ENCODE measurements around the gene DIS3L2.

DNA sequence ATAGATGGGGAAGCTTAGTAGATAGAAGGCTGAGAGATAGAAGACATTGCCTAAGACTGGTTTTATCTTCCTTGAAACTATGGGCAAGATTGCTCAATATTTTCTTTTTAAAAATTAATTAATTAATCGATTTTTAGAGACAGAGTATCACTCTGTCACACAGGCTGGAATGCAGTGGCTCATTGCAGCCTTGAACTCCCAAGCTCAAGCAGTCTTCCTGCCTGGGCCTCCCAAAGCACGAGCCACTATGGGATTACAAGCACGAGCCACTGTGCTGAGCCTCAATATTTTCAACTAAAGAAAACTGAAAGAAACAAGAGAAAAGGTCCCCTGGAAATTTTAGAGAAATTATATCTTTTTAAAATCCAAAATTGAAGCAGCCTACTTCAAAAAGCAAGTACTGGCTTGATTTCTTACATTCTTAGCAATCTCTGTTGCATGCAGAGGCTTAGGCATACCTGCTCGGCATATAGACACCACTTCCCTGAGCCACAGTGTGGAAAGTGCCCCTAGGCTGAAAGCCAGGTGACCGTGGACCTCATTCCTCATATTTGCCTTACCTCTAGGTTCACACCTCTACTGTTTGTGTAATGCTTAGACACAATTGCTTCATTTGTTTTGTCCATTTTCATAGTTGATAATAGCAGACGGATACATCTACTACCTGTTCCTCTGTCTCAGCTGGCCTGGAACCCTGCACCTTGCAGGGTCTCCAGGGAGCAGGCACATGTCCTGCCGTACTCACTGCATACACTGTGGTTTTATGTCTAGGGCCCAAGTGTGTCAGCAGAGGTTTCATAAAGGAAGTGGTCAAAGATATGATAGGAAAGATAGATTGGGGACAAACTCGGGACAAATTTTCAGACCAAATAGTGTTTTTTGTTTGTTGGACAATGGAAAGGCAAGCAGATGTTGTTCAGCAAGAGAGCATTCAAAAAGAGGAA is 250.5 kb downstream of the DIS3L2 start:
- no peak for TF ChIP-seq CTCF (IDR thresholded peaks at IDR 0.05)
- TF ChIP-seq ZFX (IDR thresholded peaks at IDR 0.05; ENCODE audit: borderline replicate concordance), result no peak
